ENCODE data around the gene CCDC150.

Gene CCDC150

DNA sequence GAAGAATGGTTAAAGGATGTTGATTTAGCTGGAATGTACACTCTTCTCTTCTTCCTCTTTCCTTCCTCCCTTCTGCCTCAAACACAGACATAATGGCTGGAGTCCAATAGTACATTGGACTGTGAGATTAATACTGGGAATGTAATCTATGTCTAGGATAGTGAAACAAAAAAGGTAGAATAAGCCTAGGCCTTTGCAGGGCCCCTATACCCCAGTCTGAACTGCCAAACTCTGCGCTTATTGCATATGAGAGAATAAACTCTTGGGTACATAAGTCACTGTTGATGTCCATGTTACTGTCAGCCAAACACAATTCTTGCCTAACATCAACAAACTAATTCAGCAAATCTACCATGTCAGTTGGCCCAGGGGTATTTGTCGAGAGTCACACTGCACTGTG lies 29.7 kb upstream of the CCDC150 start:
- no peaks in the 10 kb centered on the region for H3K36me3 ChIP-seq (ENCODE audit: low read depth)
- no peak for DNase-seq (ENCODE audit: low spot score)
- TF ChIP-seq, protein P1, sequence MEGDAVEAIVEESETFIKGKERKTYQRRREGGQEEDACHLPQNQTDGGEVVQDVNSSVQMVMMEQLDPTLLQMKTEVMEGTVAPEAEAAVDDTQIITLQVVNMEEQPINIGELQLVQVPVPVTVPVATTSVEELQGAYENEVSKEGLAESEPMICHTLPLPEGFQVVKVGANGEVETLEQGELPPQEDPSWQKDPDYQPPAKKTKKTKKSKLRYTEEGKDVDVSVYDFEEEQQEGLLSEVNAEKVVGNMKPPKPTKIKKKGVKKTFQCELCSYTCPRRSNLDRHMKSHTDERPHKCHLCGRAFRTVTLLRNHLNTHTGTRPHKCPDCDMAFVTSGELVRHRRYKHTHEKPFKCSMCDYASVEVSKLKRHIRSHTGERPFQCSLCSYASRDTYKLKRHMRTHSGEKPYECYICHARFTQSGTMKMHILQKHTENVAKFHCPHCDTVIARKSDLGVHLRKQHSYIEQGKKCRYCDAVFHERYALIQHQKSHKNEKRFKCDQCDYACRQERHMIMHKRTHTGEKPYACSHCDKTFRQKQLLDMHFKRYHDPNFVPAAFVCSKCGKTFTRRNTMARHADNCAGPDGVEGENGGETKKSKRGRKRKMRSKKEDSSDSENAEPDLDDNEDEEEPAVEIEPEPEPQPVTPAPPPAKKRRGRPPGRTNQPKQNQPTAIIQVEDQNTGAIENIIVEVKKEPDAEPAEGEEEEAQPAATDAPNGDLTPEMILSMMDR (IDR thresholded peaks at IDR 0.05; ENCODE audit: poor library complexity, severe bottlenecking) = no peak
- H3K4me3 ChIP-seq (ENCODE audit: severe bottlenecking) = no peak overlapping the region
- H3K9me3 ChIP-seq (ENCODE audit: severe bottlenecking) = no peaks in the 10 kb centered on the region
- H3K27ac ChIP-seq (ENCODE audit: poor library complexity, severe bottlenecking) = no peak overlapping the region
- H3K27me3 ChIP-seq (ENCODE audit: insufficient read depth, poor library complexity, severe bottlenecking) = no peaks in the 10 kb centered on the region
- ATAC-seq (ENCODE audit: low read depth) = no peak
- H3K4me1 ChIP-seq (ENCODE audit: insufficient read depth, poor library complexity, severe bottlenecking) = peaks cover 9% of the 10 kb centered on the region

DNA sequence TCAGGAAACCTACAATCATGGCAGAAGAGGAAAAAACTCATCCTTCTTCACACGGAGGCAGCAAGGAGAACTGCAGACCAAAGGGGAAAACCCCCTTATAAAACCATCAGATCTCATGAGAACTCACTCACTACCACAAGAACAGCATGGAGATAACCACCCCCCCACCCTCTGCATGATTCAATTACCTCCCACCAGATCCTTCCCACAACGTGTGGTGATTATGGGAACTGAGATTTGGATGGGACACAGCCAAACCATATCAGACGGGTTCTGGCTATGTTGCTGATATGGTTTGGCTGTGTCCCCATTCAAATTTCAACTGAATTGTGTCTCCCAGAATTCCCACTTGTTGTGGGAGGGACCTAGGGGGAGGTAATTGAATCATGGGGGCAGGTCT lies 28.7 kb upstream of the CCDC150 start:
- TF ChIP-seq, protein P1 (IDR thresholded peaks at IDR 0.05; ENCODE audit: poor library complexity, severe bottlenecking) = no peak
- Histone ChIP-seq H3K27me3 (ENCODE audit: insufficient read depth, poor library complexity, severe bottlenecking) (no peaks in the 10 kb centered on the region), H3K9me3 (ENCODE audit: severe bottlenecking) (no peaks in the 10 kb centered on the region), H3K27ac (ENCODE audit: poor library complexity, severe bottlenecking) (no peak overlapping the region), H3K4me3 (ENCODE audit: severe bottlenecking) (no peak overlapping the region), H3K4me1 (ENCODE audit: insufficient read depth, poor library complexity, severe bottlenecking) (peaks cover 9% of the 10 kb centered on the region), H3K36me3 (ENCODE audit: low read depth) (no peaks in the 10 kb centered on the region)
- DNase-seq (ENCODE audit: low spot score) = no peak
- no peak for ATAC-seq (ENCODE audit: low read depth)

DNA sequence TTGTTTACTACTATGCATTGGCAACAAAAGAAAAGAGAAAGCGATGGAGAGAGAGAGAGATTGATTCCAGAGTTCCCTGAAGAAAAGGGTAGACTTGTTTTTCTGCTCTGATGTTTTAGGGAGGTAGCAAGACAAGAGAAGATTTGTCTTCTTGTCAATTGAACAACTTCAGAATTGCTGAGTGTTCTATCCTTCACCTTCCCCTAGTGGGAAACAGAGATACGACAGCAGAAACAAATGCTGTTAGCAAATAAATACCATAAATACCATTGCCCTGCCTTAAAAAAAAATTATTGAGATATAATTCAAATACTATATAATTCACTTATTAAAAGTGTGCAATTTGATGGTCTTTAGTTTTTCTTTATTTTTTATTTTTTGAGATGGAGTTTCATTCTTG lies 26.2 kb upstream of the CCDC150 start:
- Histone ChIP-seq H3K4me1 (ENCODE audit: insufficient read depth, poor library complexity, severe bottlenecking) (no peaks in the 10 kb centered on the region), H3K27ac (ENCODE audit: poor library complexity, severe bottlenecking) (no peak overlapping the region), H3K9me3 (ENCODE audit: severe bottlenecking) (no peaks in the 10 kb centered on the region), H3K4me3 (ENCODE audit: severe bottlenecking) (no peak overlapping the region), H3K27me3 (ENCODE audit: insufficient read depth, poor library complexity, severe bottlenecking) (no peaks in the 10 kb centered on the region), H3K36me3 (ENCODE audit: low read depth) (no peaks in the 10 kb centered on the region)
- DNase-seq (ENCODE audit: low spot score) (no peak), ATAC-seq (ENCODE audit: low read depth) (no peak)
- TF ChIP-seq, protein P1 (IDR thresholded peaks at IDR 0.05; ENCODE audit: poor library complexity, severe bottlenecking) = no peak

DNA sequence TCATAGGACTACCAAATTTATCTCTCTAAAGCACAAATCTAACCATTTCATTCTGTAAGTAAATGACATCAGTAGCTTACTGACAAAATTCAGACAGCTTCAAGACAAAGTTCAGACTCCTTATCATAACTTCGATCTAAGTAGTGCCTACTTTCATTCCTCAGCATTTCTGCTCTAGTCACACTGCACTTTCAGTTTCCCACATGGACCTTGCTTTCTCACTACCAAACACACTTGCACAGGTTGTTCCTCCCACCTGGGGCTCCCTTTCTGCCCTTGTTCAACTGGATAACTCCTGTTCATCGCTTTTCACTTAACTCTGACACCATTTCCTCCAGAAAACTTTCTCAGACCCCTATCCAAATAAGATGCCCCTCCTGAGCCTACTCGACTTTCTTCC lies 22.1 kb upstream of the CCDC150 start:
- Histone ChIP-seq H3K27ac (ENCODE audit: poor library complexity, severe bottlenecking) (no peak overlapping the region), H3K9me3 (ENCODE audit: severe bottlenecking) (no peaks in the 10 kb centered on the region), H3K4me1 (ENCODE audit: insufficient read depth, poor library complexity, severe bottlenecking) (no peaks in the 10 kb centered on the region), H3K27me3 (ENCODE audit: insufficient read depth, poor library complexity, severe bottlenecking) (no peaks in the 10 kb centered on the region), H3K36me3 (ENCODE audit: low read depth) (no peaks in the 10 kb centered on the region), H3K4me3 (ENCODE audit: severe bottlenecking) (no peak overlapping the region)
- DNase-seq (ENCODE audit: low spot score) (no peak), ATAC-seq (ENCODE audit: low read depth) (no peak)
- TF ChIP-seq, protein P1 (IDR thresholded peaks at IDR 0.05; ENCODE audit: poor library complexity, severe bottlenecking) = no peak

DNA sequence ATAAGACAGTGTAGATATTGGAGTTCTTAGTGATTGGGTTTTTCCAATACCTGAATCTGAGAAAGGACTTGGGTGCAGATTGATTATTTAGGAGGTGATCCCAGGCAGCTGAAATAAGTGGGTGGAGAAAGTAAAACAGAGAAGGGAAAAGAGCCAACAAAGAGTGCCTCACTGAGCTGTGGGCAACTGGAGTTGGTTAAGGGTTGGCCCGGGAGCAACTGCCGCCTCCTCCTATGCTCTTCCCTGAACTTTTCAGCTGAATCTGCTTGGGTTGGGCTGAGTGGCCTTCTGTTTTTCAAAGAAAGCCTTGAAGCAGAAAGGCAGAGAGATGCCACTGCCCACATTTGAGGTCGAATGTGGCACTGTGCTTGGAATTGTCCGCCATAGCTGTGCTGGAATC lies 20.9 kb upstream of the CCDC150 start:
- DNase-seq (ENCODE audit: low spot score) = no peak
- no peaks in the 10 kb centered on the region for H3K27me3 ChIP-seq (ENCODE audit: insufficient read depth, poor library complexity, severe bottlenecking)
- H3K4me3 ChIP-seq (ENCODE audit: severe bottlenecking) = no peak overlapping the region
- TF ChIP-seq, protein P1 (IDR thresholded peaks at IDR 0.05; ENCODE audit: poor library complexity, severe bottlenecking) = no peak
- no peaks in the 10 kb centered on the region for H3K9me3 ChIP-seq (ENCODE audit: severe bottlenecking)
- no peak for ATAC-seq (ENCODE audit: low read depth)
- H3K27ac ChIP-seq (ENCODE audit: poor library complexity, severe bottlenecking) = no peak overlapping the region
- no peaks in the 10 kb centered on the region for H3K36me3 ChIP-seq (ENCODE audit: low read depth)
- H3K4me1 ChIP-seq (ENCODE audit: insufficient read depth, poor library complexity, severe bottlenecking) = no peaks in the 10 kb centered on the region

Measured in RWPE2 (cell line).